HG02642 (cell line): ENCODE results near the gene SETD1B.

Experiments used
- ATAC-seq: cut with Tn5 transposase; IDR thresholded peaks from one replicate; pipeline ENCODE4 v1.9.1; 2021; ENCODE audit warnings: mild to moderate bottlenecking; ENCODE audit not compliant: unreplicated experiment, poor library complexity

Gene SETD1B

GRCh38 chr12:121794534-121795033 is 9.2 kb upstream of the SETD1B start:
- ATAC-seq, result no peak

DNA sequence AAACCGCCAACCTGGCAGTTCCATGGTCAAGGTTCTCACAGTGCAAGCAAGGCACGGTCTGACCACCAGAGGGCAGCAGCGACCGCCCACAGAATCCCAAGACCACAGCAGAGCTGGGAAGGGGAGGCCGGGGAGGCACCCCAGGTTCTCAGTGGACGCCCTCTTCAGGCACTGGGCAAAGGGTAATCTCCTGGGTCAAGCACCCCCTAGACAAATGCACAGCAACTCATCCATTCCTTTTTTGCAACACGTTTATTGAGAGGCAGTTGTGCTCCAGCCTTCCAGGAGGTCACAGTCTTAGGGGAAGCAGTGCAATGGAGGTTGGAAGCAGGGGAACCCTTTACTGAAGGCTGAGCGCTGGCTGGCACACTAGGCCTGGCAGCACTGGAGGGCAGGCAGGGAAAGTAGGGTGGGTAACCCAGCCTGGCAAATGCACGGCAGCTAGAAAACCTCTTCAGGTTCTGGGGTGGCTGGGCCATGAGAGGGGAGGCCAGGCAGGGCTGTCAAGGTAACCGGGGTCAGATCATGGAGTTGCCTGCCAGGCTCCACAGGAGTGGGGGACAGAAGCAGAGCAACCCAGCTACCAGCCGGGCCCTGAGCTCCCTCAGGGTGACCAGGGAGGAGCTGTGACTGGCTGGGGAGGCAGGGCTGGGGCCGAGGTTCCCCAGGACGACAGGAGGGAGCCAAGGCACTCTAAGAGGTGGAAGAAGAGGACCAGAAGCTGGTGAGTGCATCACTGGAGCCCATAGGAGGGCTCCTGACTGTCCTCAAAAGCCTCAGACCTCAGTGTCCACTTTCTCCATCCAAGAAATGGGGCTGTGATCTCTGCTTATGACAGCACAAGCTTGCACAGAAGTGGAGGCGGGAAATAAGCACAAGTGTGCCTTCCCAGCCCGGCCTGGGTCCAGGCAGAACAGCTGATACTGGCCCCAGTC is 8.5 kb upstream of the SETD1B start:
- peak; percentile 20 for ATAC-seq

DNA sequence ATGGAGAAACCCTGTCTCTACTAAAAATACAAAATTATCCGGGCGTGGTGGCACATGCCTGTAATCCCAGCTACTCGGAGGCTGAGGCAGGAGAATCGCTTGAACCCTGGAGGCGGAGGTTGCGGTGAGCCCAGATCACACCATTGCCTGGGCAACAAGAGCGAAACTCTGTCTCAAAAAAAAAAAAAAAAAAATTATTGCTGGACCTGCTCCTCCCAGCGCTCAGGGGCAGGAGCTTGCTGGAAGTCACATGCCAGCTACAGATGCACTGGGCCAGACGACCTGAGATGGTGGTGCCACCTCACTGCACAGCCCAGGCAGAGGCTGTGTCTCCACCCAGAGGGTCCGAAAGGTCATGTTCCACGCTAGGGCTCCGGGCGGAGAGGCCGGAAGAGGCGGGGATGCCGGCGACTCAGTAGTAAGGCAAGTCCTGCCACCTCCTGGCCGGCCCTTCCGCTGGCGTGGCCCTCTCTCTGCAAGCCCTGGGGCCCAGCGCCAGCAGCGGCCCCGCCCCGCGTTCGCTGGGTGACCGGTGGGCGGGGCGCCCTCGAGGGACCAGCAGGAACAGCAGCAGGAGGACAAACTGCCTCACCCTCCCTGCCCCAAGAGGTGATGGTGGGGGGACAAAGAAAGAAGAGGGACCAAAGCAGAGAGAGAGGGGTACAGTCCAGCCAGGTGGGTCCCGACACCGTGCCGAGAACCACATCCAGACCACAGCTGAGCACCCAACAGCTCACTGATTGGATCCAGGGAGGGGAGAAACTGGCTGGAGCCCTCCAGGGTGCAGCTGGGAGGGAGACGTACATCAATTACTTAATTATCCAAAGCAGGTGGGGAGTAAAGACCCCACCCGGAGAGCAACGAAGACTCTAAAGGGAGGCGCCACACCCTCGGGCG is 6.7 kb upstream of the SETD1B start:
- no peak for ATAC-seq

- ATAC-seq, result no peak
Measured at GRCh38 chr12:121797937-121798786, 5.6 kb upstream of the SETD1B start.

GRCh38 chr12:121798787-121799155 is 5.0 kb upstream of the SETD1B start:
- no peak for ATAC-seq

- ATAC-seq, result peak; percentile 3
Measured at GRCh38 chr12:121799156-121799841, 4.5 kb upstream of the SETD1B start.

- ATAC-seq, result peak; percentile 35
Measured at GRCh38 chr12:121799842-121800693, 3.7 kb upstream of the SETD1B start.

GRCh38 chr12:121800694-121801594 is 2.9 kb upstream of the SETD1B start:
- ATAC-seq, result peak; percentile 4

GRCh38 chr12:121801595-121802484 is 2.0 kb upstream of the SETD1B start:
- ATAC-seq, result no peak

DNA sequence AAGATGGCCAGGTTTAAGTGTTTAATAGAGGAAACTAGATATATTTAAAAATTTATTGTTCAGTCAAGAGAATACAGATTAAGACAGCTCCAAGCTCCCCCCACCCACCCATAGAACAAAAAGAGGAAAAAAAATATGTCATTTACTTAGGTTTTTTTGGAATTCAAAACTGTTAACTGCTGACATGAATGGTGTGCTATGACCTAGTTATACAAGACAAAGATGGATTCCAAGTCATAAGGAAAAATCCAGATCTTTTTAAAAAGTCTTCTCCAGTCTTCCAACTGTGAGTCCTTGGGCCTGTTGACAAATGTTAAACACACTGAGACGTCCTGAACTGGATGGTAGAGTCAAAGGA is 1.3 kb upstream of the SETD1B start:
- ATAC-seq, result no peak

DNA sequence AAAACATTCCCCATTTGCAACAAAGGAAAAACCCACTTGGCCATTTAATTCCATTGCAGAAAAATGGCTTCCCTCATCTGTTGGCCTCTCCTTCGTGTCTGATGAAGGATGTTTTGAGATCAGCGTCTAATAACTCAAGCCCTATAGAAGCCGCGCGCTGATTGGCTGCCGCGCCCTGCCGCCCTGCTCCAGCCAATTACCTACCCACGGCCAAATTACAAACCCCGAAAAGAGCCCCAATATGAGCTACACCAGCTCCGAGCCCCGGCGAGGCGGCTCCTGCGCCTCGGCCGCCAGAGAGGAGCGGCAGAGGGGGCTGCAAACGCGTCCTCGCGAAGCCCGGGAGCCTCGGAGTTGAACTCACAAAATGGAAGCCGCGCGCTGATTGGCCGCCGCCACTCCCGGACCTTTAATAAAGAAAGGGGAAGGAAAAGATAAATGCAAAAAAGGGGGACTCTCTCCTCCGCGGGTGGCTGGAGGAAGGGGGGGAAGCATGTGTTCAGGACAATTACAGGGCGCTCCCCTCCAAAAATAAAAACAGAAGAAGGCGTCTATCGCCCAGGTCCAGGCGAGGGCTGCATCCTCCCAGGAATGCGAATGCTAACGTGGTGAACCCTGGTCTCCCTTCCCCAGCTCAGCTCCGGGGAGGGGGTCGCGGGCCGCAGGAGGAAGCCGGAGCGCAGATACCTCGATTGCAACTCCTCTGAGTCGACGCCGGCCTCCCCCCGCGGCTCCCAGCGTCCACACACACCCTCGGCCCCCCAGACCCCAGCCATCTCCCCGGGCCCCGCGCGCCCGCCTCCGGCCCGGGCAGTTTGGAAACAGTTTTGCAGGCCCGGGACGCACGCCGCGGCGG is 738 bp upstream of the SETD1B start:
- peak; percentile 37 for ATAC-seq

DNA sequence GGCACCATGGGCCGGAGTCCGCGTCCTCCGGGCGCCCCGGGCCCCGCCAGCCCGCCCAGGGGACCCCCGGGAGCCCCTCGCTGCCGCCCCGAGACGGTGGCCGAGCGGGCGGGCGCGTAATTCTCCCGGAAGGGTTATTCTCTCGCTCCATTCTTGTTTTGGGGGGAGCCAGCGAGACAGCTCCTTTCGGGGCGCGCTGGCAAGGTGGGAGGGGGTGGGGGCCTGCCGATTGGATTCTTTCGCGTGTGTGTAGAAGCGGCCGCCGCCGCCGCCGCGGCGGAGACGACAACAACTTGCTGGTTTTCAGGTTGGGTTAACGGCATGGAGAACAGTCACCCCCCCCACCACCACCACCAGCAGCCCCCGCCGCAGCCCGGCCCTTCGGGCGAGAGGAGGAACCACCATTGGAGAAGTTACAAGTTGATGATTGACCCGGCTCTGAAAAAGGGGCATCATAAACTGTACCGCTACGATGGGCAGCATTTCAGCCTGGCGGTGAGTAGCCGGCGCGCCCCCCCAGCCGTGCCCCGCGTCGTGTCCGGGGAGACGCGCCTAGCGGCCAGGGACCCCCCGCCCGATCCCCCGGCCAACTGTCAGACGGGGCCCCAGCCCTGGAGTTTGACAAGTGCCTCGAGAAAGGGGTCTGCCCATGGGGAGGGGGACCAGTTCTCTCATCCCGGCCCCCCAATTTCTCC is 755 bp downstream of the SETD1B start:
- ATAC-seq, result no peak

DNA sequence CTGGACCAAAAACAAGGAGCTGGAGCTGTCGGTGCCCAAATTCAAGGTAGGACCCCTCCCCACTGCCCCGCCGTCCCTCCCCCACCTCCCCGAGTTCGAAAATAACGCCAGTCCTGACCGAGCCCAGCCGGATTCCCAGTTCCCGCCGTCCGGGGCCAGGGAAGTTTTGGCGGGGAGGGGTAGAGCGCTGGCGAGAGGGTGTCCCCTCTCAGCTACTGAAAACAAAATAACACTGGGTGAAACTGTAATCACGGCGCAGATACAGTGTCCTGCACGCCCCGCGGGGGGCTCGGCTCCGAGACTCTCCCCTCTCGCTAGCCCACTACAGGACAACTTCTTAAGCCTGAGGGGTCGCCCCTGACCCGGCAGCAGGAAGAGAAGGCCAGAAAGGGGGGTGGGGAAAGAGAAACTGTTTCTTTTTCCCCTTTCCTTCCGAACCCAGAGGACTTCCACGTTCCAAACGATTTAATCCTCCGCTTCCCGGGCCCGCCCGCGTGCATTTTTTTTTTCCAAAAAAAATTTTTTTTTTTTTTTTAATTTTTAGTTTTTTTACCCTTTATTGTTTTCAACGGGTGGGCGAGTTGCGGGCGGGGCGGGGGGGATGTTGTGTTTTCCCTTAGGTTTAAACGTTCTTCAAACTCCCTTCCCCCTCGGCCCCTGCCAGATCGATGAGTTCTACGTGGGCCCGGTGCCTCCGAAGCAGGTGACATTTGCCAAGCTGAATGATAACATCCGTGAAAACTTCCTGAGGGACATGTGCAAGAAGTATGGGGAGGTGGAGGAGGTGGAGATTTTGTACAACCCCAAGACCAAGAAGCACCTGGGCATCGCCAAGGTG is 1.6 kb downstream of the SETD1B start:
- ATAC-seq, result no peak

DNA sequence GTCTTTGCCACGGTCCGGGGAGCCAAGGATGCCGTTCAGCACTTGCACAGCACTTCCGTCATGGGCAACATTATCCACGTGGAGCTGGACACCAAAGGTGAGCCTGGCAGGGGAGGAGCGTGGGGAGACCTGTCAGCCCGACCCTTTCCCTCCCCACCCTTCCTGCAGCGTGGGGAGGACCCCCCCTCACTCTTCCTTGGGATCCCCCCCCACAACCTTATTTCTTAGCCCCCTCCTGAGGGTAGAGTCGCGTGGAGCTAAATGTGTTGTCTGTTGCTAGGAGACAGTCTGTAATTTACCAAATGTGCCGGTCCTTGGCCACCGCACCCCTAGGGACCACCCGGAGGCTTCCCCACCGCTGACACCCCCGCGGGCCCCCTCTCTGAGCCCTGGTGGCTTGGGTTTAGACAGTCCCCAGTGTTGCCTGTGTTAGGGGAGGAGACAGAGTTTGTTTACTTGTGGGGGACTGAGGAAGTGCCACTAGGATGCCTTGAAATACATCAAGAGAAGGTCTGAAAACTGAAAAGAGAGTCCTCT is 2.3 kb downstream of the SETD1B start:
- ATAC-seq, result no peak
